ENCODE data around the gene PSMC3. TPM values are rescaled to one million over a fixed set of nuclear protein-coding genes. Genes with fewer than 3 reads are reported as not detected.
A peak's percentile ranks its signal among the peaks of the same experiment; 100 is the strongest.

The PSMC3 gene
- total RNA-seq, 6 experiments from 2014 or later: 52.5 to 98.1 (median 63.3) TPM

DNA sequence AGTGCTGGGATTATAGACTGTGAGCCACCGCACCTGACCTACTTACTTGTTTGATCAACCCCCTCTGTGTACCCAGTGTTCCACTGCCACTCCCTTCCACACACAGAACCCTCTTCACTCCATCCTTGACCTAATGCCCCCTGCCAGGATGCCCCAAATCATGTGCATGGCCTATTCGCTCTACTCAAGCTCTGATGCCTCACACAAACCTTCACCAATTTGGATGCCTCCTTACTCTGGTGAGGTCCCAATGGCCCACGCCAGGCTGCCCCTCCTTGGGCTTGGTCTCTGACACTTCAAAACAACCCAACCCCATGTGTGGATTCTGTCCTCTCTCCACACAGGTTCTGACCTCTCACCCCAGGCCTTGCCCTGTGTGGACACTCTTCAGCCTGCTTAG lies 9.4 kb upstream of the PSMC3 start:
- H3K9me3 ChIP-seq: no peaks in the 10 kb centered on the region
- intact Hi-C loops (cut with DNase I): no loop called here
- no peaks in the 10 kb centered on the region for H3K36me3 ChIP-seq
- H3K4me3 ChIP-seq: no peak overlapping the region
- H3K4me1 ChIP-seq: peaks cover 0 to 62% (median 17%) of the 10 kb centered on the region in 4 donors
- TF ChIP-seq POLR2A (IDR thresholded peaks at IDR 0.05): no peak
- TF ChIP-seq, protein P1, sequence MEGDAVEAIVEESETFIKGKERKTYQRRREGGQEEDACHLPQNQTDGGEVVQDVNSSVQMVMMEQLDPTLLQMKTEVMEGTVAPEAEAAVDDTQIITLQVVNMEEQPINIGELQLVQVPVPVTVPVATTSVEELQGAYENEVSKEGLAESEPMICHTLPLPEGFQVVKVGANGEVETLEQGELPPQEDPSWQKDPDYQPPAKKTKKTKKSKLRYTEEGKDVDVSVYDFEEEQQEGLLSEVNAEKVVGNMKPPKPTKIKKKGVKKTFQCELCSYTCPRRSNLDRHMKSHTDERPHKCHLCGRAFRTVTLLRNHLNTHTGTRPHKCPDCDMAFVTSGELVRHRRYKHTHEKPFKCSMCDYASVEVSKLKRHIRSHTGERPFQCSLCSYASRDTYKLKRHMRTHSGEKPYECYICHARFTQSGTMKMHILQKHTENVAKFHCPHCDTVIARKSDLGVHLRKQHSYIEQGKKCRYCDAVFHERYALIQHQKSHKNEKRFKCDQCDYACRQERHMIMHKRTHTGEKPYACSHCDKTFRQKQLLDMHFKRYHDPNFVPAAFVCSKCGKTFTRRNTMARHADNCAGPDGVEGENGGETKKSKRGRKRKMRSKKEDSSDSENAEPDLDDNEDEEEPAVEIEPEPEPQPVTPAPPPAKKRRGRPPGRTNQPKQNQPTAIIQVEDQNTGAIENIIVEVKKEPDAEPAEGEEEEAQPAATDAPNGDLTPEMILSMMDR (IDR thresholded peaks at IDR 0.05): no peak
- 61% methylated on average over 3 of the region's 3 CpGs for WGBS (ENCODE audit: insufficient coverage, low coverage, low lambda C conversion rate, missing lambda C conversion rate)
- peak in 2 of 4 donors; percentile 3 to 21 for ATAC-seq
- DNase-seq: no peak
- H3K27ac ChIP-seq: peak overlapping the region in 2 of 3 donors; percentile 7 to 94
- no peaks in the 10 kb centered on the region for H3K27me3 ChIP-seq

DNA sequence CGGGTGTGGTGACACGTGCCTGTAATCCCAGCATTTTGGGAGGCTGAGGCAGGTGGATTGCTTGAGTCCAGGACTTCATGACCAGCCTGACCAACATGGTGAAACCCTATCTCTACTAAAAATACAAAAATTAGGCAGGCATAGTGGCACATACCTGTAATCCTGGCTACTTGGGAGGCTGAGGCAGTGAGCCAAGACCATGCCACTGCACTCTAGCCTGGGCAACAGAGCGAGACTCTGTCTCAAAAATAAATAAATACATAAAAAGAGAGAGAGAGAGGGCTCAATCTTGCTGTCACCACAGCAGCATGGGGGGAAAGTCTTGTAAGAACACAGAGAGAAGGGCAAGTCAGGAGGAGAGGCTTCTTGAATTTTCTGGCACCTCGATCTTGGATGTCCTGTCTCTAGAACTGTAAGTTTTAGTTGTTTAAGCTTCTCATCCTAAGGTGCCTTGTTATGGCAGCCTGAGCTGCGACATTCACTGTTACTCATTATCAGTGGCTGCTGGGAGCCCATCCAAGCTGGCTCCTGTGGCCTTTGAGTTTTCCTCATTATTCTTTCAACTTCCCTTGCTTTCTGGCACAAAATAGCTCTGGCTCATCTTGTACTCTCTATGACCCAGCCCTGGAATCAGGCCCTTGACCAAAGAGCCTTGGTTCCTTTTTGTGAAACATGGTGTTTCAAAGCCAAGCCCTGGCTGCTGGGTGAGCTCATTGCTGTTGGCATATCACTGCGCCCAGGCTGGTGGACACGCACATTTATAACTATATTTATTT lies 8.0 kb upstream of the PSMC3 start:
- Histone ChIP-seq H3K4me1 (peaks cover 0 to 68% (median 17%) of the 10 kb centered on the region in 4 donors), H3K36me3 (no peaks in the 10 kb centered on the region), H3K9me3 (no peaks in the 10 kb centered on the region), H3K27ac (peak overlapping the region; percentile 75 to 94 (median 87)), H3K27me3 (no peaks in the 10 kb centered on the region), H3K4me3 (no peak overlapping the region)
- intact Hi-C loops (cut with DNase I): no loop called here
- TF ChIP-seq POLR2A (IDR thresholded peaks at IDR 0.05): no peak
- TF ChIP-seq, protein P1 (IDR thresholded peaks at IDR 0.05): no peak
- 35% methylated on average over 7 of the region's 7 CpGs for WGBS (ENCODE audit: insufficient coverage, low coverage, low lambda C conversion rate, missing lambda C conversion rate)
- ATAC-seq: peak; percentile 57 to 73 (median 68)
- DNase-seq: peak; percentile 68 to 91 (median 84)

DNA sequence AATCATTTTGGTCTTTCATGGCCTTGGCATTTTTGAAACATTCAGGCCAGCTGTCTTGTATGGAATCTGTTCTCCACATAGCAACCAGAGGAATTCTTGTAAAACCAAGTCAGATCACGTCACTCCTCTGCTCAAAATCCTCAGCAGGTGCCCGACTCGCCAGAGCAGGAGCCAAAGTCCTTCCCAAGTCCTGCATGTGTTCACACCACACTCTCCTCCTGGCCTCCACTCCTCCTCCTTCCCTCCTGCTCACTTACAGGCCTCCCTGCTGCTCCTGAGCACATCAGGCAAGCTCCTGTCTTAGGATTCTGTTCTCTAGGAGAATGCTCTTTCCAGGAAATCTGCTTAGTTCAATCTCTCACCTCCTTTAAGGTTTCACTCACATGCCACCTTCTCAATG lies 6.9 kb upstream of the PSMC3 start:
- TF ChIP-seq POLR2A (IDR thresholded peaks at IDR 0.05): no peak
- TF ChIP-seq, protein P1 (IDR thresholded peaks at IDR 0.05): no peak
- intact Hi-C loops (cut with DNase I): no loop called here
- H3K27ac ChIP-seq: peak overlapping the region; percentile 75 to 94 (median 87)
- no peaks in the 10 kb centered on the region for H3K27me3 ChIP-seq
- ATAC-seq (no peak), DNase-seq (no peak)
- no peaks in the 10 kb centered on the region for H3K36me3 ChIP-seq
- 48% methylated on average over 3 of the region's 3 CpGs for WGBS (ENCODE audit: insufficient coverage, low coverage, low lambda C conversion rate, missing lambda C conversion rate)
- no peaks in the 10 kb centered on the region for H3K9me3 ChIP-seq
- no peak overlapping the region for H3K4me3 ChIP-seq
- H3K4me1 ChIP-seq: peaks cover 0 to 66% (median 17%) of the 10 kb centered on the region in 4 donors

DNA sequence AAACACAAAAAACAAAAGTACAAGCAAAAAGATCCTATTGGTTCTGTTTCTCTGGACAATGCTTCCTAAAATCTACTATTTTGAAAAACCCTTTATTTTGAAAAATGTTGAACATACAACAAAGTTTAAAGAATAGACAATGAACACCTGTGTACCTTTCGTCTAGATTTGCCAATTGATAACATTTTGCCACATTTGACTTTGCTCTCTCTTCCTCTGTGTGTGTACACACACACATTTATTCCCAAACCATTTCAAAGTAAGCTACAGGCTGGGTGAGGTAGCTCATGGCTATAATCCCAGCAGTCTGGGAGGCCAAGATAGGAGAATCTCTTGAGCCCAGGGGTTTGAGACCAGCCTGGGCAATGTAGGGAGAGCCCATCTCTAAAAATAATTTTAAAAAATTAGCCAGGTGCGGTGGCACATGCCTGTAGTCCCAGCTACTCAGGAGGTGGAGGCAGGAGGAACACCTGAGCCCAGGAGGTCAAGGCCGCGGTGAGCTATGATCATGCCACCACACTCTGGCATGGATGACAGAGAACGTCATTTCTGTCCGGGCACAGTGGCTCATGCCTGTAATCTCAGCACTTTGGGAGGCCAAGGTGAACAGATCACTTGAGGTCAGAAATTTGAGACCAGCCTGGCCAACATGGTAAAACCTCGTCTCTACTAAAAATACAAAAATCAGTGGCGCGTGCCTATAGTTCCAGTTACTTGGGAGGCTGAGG lies 5.3 kb upstream of the PSMC3 start:
- DNase-seq (peak; percentile 75 to 85 (median 80)), ATAC-seq (peak; percentile 40 to 61 (median 60))
- Histone ChIP-seq H3K27me3 (no peaks in the 10 kb centered on the region), H3K9me3 (no peaks in the 10 kb centered on the region), H3K4me1 (peaks cover 0 to 51% (median 12%) of the 10 kb centered on the region in 4 donors), H3K27ac (peak overlapping the region; percentile 60 to 94 (median 89)), H3K4me3 (no peak overlapping the region), H3K36me3 (no peaks in the 10 kb centered on the region)
- TF ChIP-seq POLR2A (IDR thresholded peaks at IDR 0.05): no peak
- TF ChIP-seq, protein P1 (IDR thresholded peaks at IDR 0.05): no peak
- 30% methylated on average over 8 of the region's 9 CpGs for WGBS (ENCODE audit: insufficient coverage, low coverage, low lambda C conversion rate, missing lambda C conversion rate)
- intact Hi-C loops (cut with DNase I): no loop called here

All from right lobe of liver (tissue), 6 donors.